Fibroblast of peridontal ligament (primary cell): ENCODE data around the gene TSHZ3.

Experiments used
- DNase-seq: peaks from one replicate; pipeline ENCODE4 v3.0.0-alpha.2; 2010; ENCODE audit errors: extremely low read depth

Gene TSHZ3

GRCh38 chr19:31335716-31336115 lies 13.5 kb downstream of the TSHZ3 start:
- no peak for DNase-seq

DNA sequence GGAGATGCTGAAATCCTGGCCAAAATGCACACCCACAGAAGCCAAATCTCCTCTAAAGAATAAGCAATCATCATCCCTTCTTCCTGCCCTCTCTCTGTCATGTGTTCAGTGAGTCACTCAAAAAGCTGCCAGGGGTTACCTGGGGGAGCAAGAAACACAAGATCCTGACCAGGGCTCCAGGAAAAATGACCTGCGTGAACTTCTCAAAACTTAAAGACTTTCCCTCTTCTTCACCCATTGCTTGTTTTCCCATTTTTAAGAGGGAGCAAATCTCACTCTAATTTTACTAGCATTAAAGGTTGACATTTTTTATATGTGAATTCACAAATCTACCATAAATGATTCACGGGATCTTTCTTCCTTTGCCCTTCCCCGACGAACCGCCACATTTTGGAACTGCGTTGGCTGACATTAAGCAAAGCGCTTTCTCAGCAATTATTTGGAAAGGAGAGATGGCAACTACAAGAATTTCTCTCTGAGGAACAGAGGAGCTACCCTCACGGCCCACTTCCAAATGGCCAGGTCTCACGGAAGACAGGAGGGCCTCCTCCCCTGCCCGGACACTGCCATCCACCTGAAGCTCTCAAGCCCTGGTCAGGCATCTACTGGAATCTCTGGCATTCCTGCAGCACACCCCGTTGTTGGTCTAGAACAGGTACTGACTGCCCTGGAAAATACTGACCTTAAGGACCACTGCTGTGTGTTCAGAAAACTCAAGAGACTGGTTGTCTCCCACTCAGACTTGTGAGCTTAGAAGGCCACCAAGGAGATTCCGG lies 14.2 kb downstream of the TSHZ3 start:
- DNase-seq, result no peak

DNA sequence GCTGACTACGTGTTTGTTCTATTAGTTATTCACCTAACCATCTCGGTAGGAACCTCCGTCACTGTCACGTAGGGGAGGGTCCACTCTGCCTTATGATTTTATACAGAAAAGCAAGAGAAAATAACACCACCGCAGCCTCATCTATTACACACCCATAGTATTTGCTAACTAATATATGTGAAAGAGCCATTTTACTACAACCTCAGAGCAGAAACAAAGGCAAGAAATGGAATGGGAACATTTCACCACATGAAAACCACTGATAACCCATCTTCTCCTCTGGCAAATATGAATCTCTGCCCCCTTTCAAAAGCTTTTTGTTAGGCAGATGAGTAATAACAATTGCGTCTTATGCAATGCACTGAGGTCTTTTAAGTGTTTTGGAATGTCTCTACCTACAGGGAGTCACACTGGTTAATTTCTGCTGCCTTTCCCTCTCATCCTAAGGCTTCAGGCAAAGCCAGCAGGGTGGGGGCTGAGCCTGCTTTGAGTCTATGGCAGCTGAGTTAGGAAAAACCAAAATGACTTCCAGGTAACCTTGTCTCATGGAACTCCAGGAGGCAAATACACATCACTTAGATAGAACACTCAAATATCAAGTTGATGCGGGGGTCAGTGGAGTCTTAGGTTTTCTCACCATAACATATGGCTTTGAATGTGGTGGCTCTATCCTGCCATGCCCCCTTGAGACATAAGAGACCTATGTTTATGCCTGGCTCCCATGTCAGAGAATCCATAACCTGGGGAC lies 15.0 kb downstream of the TSHZ3 start:
- peak; percentile 58 for DNase-seq

DNA sequence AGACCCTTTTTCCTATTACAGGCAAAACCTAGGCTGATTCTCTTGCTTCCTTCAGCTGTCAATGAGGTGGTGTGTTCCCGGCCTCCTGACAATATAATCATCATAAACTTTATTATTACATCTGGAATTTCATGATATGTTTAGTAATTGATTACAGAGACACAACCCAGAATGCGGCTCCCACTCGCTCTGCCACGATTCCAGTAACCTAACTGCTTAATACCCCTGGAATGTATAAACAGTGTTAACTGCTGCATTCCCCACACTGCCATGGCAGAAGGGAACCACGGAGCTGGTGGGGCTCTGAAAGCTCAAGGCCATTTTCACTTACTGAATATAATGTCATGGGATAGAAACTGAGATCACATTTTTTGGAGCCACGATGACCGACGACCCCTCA lies 17.1 kb downstream of the TSHZ3 start:
- peak; percentile 86 for DNase-seq

DNA sequence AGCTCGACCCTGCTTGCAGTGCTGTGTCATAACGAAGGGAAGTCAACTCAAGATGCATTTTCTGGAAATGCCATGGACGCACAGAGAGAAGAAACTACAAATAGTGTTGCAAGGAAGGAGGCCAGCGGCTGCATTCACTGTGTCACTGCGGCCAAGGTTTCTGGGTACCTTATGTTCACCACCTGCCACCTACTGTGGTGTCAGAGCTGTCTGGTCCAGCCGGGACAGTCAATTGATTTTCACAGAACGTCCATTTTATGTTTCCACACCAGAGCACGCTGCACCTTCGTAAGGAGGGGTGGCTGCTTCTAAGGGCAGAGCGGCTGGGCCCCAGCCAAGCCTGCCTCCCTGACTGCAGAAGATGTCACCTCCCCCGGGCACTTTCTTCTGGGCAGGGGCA lies 17.7 kb downstream of the TSHZ3 start:
- DNase-seq, result no peak

- no peak for DNase-seq
These were observed 18.5 kb downstream of the TSHZ3 start for GRCh38 chr19:31330761-31331160.

GRCh38 chr19:31330237-31330636 lies 19.0 kb downstream of the TSHZ3 start:
- no peak for DNase-seq

GRCh38 chr19:31329819-31330218 lies 19.4 kb downstream of the TSHZ3 start:
- no peak for DNase-seq

DNA sequence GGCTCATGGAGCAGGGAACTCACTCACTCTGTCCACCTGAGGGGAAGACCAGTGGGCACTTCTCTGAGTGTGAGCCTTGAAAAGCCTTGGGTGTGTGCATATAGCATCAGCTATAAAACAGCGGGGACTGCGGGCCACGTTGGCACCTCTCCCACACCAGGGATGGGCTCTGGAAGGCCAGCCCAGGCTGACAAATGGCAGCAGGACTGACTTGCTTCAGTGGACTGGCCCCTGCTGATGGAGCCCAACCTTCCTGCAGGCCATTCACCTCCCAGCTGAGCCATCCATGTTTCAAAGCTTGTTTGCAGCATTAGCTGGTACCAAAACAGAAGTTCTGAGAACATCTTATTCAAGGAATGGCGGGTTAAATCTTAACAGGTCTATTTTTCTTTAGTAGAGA lies 21.0 kb downstream of the TSHZ3 start:
- DNase-seq, result no peak

GRCh38 chr19:31326329-31327028 lies 22.8 kb downstream of the TSHZ3 start:
- peak; percentile 67 for DNase-seq

DNA sequence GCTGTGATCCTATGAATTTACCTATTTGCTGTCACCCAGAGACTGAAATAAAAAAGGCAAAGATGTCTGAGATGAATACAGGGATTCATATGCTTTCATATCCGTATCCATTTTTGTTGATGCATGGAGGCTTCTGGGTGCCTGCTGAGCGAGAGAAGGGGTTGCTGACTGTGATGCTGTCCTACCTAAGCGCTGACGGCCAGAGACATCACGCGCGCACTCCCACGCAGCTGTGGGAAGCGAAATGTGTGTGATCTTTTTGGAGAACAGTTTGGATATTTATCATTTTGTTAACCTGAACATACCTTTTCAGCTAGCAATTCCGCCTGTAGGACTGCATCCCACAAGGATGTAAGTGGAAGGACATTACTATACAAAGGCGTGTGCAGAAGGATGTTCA lies 23.9 kb downstream of the TSHZ3 start:
- no peak for DNase-seq

DNA sequence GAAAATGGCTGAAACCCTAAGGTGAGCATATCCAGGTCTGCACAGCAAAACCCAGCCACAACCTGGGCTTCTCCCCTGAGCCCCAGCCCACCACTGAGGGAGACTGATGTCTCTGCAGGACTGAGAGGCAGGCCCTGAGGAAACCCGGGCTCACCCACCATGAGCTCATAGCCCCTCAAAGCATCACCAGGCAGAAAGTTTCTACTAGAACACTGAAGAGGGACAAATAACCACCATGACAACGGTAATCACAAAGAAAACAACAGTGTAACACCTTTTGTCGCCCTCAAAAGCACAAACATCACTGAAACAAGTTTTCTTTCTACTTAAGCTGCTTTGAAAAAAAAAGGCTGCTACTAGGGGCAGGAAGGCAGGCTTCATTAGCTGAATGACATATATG lies 29.8 kb downstream of the TSHZ3 start:
- DNase-seq, result no peak

DNA sequence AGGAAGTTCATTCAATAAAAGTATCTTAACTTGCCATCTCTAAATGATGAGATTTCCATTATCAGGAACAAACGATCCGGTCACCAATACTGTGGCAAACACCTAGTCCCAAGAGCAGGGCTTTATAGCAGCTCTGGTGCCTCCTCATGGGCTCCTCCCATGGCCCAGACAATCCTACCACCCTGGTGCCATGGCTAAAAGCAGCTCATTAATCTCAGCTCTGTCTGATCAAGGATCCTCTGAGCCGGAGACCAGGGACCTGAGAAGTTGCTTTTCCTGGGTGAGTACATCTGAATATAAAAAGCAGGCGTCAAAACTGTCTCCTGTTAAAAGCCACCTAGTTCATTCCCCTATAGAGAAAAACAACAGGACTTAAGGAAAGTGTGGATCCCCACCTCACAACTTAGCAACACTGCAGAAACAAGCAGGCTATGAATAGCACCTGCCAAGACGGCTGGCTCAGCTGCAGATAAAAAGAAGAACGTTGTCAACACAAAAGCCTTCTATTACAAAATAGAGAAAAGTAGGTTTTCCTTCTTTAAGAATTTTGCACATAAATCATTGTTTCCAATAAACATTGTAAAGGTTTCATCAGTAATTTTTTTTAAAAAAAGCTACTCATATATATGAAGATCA lies 30.3 kb downstream of the TSHZ3 start:
- no peak for DNase-seq

DNA sequence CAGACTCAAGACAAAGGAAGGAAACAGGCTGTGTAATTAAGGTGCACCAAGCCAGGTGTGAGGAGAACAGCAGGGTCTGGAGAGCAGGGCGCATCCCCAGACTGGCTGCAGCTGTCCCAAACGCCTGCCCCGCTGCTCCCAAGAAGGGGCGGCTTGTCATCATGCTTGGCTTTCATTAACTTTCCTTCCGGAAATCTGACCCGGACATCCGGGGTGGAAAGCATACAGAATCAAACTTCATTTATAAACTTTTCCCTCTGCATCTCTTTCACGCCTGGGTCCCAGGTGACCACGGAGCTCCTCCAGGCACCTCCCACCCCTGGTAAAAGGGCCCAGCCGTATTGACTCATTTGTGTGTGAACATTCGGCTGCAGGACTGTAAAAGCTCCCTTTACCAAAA lies 31.7 kb downstream of the TSHZ3 start:
- DNase-seq, result no peak

- no peak for DNase-seq
These were observed 32.1 kb downstream of the TSHZ3 start for GRCh38 chr19:31317093-31317492.

GRCh38 chr19:31316201-31316951 lies 32.9 kb downstream of the TSHZ3 start:
- DNase-seq, result peak; percentile 82

DNA sequence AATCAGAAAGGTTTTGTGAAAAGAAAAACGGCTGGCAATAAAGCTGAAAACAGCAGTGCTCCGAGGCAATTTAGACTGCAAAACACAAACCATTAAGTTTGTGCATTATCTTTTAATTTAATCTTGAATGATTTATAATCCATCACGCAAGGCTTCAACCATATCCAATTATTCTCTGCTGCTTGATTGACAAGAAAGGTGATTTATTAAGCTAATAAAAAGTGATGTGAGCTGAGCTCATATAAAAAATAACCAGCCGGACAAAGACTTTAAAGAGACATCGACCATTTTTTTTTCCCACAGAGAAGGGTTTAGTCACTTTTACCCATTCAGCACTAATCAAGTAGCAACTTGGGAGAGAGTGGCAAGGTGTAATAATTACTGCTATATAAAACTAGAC lies 33.6 kb downstream of the TSHZ3 start:
- DNase-seq, result no peak

DNA sequence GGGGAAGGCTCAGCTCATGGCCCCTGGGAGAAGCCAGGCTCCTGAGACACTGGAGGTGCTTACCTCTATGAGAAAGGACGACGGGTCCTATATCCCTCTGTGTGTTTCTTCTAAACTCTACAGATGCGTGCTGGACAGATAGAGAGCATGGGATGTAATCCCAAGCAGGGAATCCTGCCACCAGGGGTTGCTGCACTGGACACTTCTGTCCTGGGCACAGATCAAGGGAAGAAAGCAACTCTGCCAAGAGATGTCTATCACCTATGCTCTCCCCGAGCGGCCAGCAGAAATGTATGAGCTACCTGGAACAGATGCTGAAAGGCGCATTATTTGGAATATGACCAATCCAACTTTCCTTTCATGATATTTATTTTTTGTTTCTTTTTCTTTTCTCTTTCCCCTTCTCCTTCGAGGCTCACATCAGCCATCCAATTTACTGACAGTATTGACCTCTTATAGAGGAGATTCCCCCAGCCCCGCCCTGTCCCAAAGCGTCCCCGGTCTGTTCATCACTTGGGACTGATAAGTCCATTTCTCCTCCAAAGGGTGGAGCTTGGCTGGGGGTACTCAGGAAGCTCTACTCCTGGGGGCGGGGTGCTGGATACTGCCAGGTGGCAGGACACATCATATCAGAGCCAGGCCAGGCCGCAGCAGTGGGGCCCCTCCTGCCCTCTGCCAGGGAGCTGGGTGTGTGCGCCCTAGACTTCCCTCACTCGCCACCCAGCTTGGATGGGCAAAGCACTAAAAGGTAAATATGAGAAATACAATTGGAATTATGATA lies 34.2 kb downstream of the TSHZ3 start:
- DNase-seq, result no peak

DNA sequence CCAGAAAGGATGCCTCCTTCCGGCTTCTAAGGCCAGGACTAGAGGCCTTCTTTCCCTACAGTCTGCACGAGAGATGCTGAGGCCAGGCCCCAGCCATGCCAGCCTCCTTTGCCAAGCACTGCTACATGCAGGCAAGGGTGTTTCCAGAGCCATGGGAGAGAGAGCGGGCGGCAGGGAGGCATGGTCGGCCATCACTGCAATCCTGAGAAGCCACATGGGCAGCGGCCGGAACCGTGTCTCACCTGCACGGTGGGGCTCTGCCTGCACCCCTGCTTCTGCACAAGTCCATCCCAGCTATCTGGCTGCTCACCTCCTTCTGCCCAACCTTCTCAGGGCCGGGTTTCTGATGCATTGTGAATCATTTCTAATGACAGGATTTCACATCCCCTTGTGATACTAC lies 35.1 kb downstream of the TSHZ3 start:
- no peak for DNase-seq

- DNase-seq, result no peak
These were observed 35.8 kb downstream of the TSHZ3 start for GRCh38 chr19:31313291-31314030.
